ENCODE data around the gene CLIP4.
A peak's percentile ranks its signal among the peaks of the same experiment; 100 is the strongest.

The CLIP4 gene

GRCh38 chr2:29223257-29223656, 108.0 kb downstream of the CLIP4 start:
- DNase-seq = no peak

GRCh38 chr2:29223851-29224692, 108.9 kb downstream of the CLIP4 start:
- DNase-seq = peak; percentile 47

DNA sequence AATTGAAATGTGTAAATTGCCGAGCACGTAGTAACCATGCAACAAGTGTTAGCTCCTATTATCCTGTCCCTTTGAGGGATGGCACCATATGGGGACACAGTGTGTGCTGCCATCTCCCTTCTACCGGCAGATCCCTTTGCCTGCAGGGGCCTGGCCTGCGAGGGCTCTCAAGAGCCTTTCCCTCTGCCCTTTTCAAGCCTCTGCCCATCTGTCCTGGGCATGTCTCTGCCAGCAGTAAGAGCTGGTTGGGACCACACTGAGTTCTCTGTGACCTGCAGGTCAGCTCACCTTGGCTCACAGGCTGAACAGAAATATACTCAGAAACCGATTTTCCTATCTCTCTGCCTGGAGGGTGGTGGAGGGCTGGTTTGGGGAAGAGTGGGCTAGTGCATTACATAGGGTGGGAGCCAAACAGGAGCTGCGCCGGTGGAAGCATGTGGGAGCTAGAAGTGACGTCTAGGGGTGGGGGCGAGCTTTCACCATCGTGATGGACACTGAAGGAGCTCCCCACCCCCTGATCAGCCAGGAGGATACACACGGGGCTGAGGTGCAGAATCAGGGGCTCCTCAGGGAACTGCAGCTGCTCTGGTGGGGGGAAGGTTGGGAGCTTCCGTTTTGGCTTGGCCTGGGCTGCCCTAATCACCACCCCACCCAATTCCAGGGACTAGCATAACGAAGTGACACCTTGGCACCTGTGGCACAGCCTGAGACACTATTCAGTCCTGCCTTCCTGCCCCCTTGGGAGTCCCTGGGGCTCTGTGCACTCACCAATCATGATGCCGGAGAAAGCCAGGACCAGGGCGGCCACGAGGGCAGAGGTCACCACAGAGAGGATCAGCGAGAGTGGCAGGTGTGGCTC, 109.7 kb downstream of the CLIP4 start:
- DNase-seq = no peak

DNA sequence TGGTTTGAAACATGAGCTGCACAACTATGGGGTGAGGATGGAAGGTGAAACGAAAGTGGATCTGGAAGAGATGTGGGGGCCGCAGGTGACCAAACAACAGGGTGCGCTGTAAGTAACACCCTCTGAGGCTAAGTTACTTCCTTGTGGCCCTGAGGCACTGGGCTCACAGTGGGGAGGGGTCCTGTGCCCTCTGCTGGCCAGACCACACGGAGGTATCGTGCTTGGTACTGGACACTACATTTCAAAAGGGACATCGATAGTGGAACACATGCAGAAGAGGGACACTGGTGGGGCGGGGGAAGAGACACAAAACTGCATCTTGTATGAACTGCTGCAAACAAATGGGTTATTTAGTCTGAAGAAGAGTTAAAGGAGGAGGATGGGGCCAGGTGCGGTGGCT, 110.6 kb downstream of the CLIP4 start:
- DNase-seq = no peak

- DNase-seq = no peak
These were observed 111.2 kb downstream of the CLIP4 start for GRCh38 chr2:29226375-29226774.

DNA sequence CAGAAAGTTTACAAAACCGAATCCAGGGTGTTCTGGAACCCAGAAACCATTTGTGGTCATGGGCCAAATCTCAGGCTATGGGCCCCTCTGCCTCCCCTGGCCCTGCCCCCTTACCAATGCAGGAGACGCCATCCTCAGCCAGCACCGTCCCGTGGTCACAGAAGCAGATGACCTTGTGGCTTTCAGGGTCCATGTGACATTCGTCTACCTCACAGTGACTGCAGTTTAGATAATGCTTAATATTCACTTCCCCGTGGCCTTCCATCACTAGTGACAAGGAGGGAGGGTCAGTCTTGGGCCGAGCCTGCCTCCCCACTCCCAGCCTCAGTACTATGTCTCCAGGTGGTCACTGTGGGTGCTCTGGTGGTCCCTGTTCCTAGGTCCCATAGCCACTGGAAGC, 111.6 kb downstream of the CLIP4 start:
- no peak for DNase-seq

- no peak for DNase-seq
These were observed 112.9 kb downstream of the CLIP4 start for GRCh38 chr2:29227935-29228675.

DNA sequence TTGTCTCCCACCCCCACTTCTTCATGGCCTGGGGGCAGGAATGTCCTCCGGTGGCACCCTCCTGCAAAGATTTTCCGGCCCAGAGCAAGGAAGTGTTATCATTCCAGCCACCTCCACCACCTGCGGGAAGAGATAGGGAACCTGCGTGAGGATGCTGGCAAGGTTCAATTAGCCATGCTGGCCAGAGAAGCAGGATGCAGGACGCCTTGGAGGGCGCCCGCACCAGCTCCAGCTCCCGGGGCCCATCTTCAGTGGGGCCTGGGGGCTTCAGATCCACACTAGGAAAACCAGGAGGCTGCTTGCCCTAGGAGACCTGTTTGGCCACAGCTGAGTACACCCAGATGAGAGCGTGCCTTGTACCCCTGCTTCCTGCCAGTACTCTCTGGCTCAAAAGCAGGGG, 113.7 kb downstream of the CLIP4 start:
- no peak for DNase-seq

DNA sequence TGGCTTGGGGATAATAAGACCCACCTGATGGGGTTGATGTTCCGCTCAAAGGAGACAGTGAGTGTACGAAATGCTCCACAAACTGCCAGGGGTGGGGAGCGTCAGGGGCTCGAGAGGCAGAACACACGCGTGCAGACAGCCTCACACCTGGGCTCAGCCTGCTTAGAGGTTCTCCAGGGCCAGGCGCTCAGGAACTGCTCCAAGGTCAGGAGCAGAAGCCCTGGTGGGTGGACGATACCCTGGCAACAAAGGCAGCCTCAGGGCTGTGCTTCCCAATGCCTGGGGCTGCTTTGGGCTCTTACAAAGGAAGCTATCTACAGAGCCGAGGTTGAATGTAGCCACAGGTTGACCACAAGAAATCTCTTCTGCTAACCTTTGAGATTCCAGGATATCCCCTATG, 114.4 kb downstream of the CLIP4 start:
- DNase-seq = no peak

- DNase-seq = no peak
These were observed 116.8 kb downstream of the CLIP4 start for GRCh38 chr2:29232041-29232440.

DNA sequence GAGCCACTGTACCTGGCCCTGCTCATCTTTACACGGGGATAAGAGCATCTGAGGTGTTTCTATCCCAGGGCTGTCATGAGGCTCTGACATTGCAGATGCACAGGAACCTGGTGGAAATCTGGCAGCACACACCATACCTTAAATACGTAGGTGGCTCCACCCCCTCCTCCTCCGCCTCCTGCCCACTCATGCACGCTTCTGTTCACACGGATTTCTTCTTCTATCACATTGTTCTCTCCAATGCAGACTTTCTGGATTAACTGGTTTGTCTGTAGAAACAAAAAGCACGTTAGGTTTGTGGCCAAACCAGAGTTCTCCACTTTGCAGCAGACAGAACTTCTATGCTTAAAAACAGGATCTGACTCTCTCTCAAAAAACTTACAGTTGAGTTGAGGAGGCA, 118.2 kb downstream of the CLIP4 start:
- peak; percentile 56 for DNase-seq

- DNase-seq = no peak
These were observed 120.2 kb downstream of the CLIP4 start for GRCh38 chr2:29235411-29235810.

DNA sequence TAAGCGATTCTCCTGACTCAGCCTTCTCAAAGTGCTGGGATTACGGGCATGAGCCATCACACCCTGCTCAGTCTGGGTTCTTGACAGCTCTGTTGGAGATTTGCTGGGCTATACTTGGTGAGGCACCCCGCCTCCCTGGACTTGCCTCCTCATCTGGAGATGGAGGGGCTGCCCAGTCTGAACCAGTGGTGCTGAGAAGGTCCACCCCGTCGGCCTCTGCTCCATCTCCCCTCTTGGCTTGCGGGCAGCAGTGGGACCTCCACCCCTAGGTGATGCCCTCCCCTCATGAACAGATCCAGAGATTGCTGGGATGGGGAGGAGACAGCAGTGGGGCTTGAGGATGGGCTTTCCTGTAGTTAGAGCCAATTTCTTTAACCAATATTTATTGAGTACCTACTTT, 120.9 kb downstream of the CLIP4 start:
- DNase-seq = no peak

GRCh38 chr2:29238497-29238896, 123.3 kb downstream of the CLIP4 start:
- DNase-seq = peak; percentile 18
